Muscle of leg (tissue), 11 donors: ENCODE results near the gene A3GALT2. TPM values are rescaled to one million over a fixed set of nuclear protein-coding genes. Genes with fewer than 3 reads are reported as not detected.
A peak's percentile ranks its signal among the peaks of the same experiment; 100 is the strongest.
"Not testable (repeated sequence)": the region's sequence is repeated elsewhere in the genome, so short reads cannot be mapped to it uniquely, and the experiment has no call there.

Experiments
- DNase-seq: peaks from one replicate; pipeline ENCODE4 v3.0.0; 2013
- H3K27ac ChIP-seq: one replicate; pipeline ENCODE4 v1.5.1; 2013; ENCODE audit warnings: mild to moderate bottlenecking, low read length, control low read depth
- H3K27me3 ChIP-seq: one replicate; pipeline ENCODE4 v1.6.1; 2013; ENCODE audit warnings: low read length; ENCODE audit not compliant: control insufficient read depth, insufficient read depth
- H3K36me3 ChIP-seq: one replicate; pipeline ENCODE4 v1.6.1; 2013; ENCODE audit warnings: low read length; ENCODE audit not compliant: control insufficient read depth, insufficient read depth
- H3K4me1 ChIP-seq: one replicate; pipeline ENCODE4 v1.6.1; 2013; ENCODE audit warnings: low read length; ENCODE audit not compliant: control insufficient read depth, insufficient read depth
- H3K4me3 ChIP-seq: one replicate; pipeline ENCODE4 v1.5.1; 2013; ENCODE audit warnings: low read length, control low read depth
- H3K9me3 ChIP-seq: replicated peaks from 2 replicates; pipeline ENCODE4 v1.6.1; 2013; ENCODE audit warnings: low read depth, low read length; ENCODE audit not compliant: control insufficient read depth
- WGBS: methylation state at CpG from one replicate; pipeline ENCODE4 v1.1.5; 2013; ENCODE audit warnings: missing lambda C conversion rate; ENCODE audit not compliant: insufficient coverage; 5-methylcytosine and 5-hydroxymethylcytosine counted together
- polyA plus RNA-seq, 8 donors: library from polyadenylated mRNA; unstranded; fragments of 120-200 nt; gene quantifications; one replicate each; pipeline versions ENCODE4 v1.2.1 to v1.2.3, GENCODE V29; 2013; ENCODE audit warnings: inconsistent platforms in 1 of 8, low replicate concordance in 1 of 8; ENCODE audit not compliant: insufficient read length in 8 of 8, insufficient read depth in 1 of 8
- total RNA-seq: library from RNA; stranded (reverse); fragments of 120-200 nt; gene quantifications from one replicate; pipeline ENCODE4 v1.2.4, GENCODE V29; 2013

A3GALT2 gene
- total and polyA plus RNA-seq, 9 donors = 0.13 to 0.21 TPM; not detected in 7

- H3K27ac ChIP-seq = no peak overlapping the region
- peak; percentile 83 for DNase-seq
- H3K27me3 ChIP-seq = no peaks in the 10 kb centered on the region
- WGBS = 61% methylated on average over 6 of the region's 12 CpGs
- no peak overlapping the region for H3K4me3 ChIP-seq
- H3K9me3 ChIP-seq = no peaks in the 10 kb centered on the region
- H3K4me1 ChIP-seq = peaks cover 9% of the 10 kb centered on the region
- H3K36me3 ChIP-seq = peaks cover 71% of the 10 kb centered on the region
Observed at GRCh38 chr1:33295450-33296081, 25.3 kb downstream of the A3GALT2 start.

GRCh38 chr1:33295023-33295422 is 25.9 kb downstream of the A3GALT2 start:
- no peak overlapping the region for H3K27ac ChIP-seq
- no peaks in the 10 kb centered on the region for H3K9me3 ChIP-seq
- H3K36me3 ChIP-seq = peaks cover 67% of the 10 kb centered on the region
- no peaks in the 10 kb centered on the region for H3K27me3 ChIP-seq
- peaks cover 8% of the 10 kb centered on the region for H3K4me1 ChIP-seq
- no peak overlapping the region for H3K4me3 ChIP-seq
- 81% methylated on average over 13 of the region's 15 CpGs for WGBS
- no peak for DNase-seq

- Histone ChIP-seq H3K4me1 (peaks cover 8% of the 10 kb centered on the region), H3K9me3 (no peaks in the 10 kb centered on the region), H3K27ac (no peak overlapping the region), H3K36me3 (peaks cover 66% of the 10 kb centered on the region), H3K4me3 (no peak overlapping the region), H3K27me3 (no peaks in the 10 kb centered on the region)
- DNase-seq = no peak
- WGBS = 30% methylated on average over 5 of the region's 13 CpGs
Observed at GRCh38 chr1:33294071-33295010, 26.6 kb downstream of the A3GALT2 start.

GRCh38 chr1:33292726-33293340 is 28.1 kb downstream of the A3GALT2 start:
- Histone ChIP-seq H3K4me1 (peaks cover 6% of the 10 kb centered on the region), H3K9me3 (no peaks in the 10 kb centered on the region), H3K4me3 (no peak overlapping the region), H3K27ac (no peak overlapping the region), H3K27me3 (no peaks in the 10 kb centered on the region), H3K36me3 (peaks cover 64% of the 10 kb centered on the region)
- no peak for DNase-seq
- WGBS = 62% methylated on average over 13 of the region's 13 CpGs

- not testable (repeated sequence) for H3K27me3 ChIP-seq, H3K4me1 ChIP-seq, H3K27ac ChIP-seq, DNase-seq, H3K4me3 ChIP-seq, H3K9me3 ChIP-seq
- no CpG with 5 or more reads among the region's 2 CpGs for WGBS
- H3K36me3 ChIP-seq = peaks cover 54% of the 10 kb centered on the region
Observed at GRCh38 chr1:33290615-33291014, 30.3 kb downstream of the A3GALT2 start.

GRCh38 chr1:33289858-33290154 is 31.1 kb downstream of the A3GALT2 start:
- H3K36me3 ChIP-seq = peaks cover 49% of the 10 kb centered on the region
- H3K27me3 ChIP-seq = no peaks in the 10 kb centered on the region
- WGBS = 93% methylated on average over 2 of the region's 3 CpGs
- H3K4me3 ChIP-seq = no peak overlapping the region
- DNase-seq = no peak
- H3K9me3 ChIP-seq = no peaks in the 10 kb centered on the region
- H3K27ac ChIP-seq = no peak overlapping the region
- no peaks in the 10 kb centered on the region for H3K4me1 ChIP-seq

GRCh38 chr1:33288976-33289857 is 31.7 kb downstream of the A3GALT2 start:
- no peaks in the 10 kb centered on the region for H3K4me1 ChIP-seq
- peaks cover 47% of the 10 kb centered on the region for H3K36me3 ChIP-seq
- H3K27me3 ChIP-seq = no peaks in the 10 kb centered on the region
- H3K27ac ChIP-seq = no peak overlapping the region
- no peak overlapping the region for H3K4me3 ChIP-seq
- no peaks in the 10 kb centered on the region for H3K9me3 ChIP-seq
- DNase-seq = no peak
- WGBS = 90% methylated on average over 15 of the region's 16 CpGs

GRCh38 chr1:33287317-33287716 is 33.6 kb downstream of the A3GALT2 start:
- H3K36me3 ChIP-seq = peaks cover 41% of the 10 kb centered on the region

GRCh38 chr1:33286451-33287185 is 34.3 kb downstream of the A3GALT2 start:
- Histone ChIP-seq H3K9me3 (no peaks in the 10 kb centered on the region), H3K27me3 (no peaks in the 10 kb centered on the region), H3K36me3 (peaks cover 48% of the 10 kb centered on the region), H3K4me1 (no peaks in the 10 kb centered on the region), H3K27ac (no peak overlapping the region), H3K4me3 (no peak overlapping the region)
- no peak for DNase-seq
- WGBS = 83% methylated on average over 7 of the region's 8 CpGs

More at GRCh38 chr1:33287317-33287716, 33.6 kb downstream of the A3GALT2 start:
- Histone ChIP-seq H3K4me3 (no peak overlapping the region), H3K27ac (no peak overlapping the region), H3K27me3 (no peaks in the 10 kb centered on the region), H3K9me3 (no peaks in the 10 kb centered on the region), H3K4me1 (no peaks in the 10 kb centered on the region)
- WGBS = no CpG with 5 or more reads among the region's 2 CpGs
- no peak for DNase-seq
